Neural cell (in vitro differentiated cells): ENCODE results near the gene NFX1. TPM values are rescaled to one million over a fixed set of nuclear protein-coding genes. Genes with fewer than 3 reads are reported as not detected.

Experiments
- H2AFZ ChIP-seq: fragments of 200-600, 300-800 bp; sonication (generic), shearing (Covaris generic); 2 replicates; pipeline ENCODE4 v1.6.0; 2014; ENCODE audit warnings: low read depth, mild to moderate bottlenecking, antibody characterized with exemption, low read length, moderate library complexity
- H3F3A ChIP-seq: fragments of 200-600 bp; shearing (Covaris generic); 2 replicates; pipeline ENCODE4 v1.6.1; 2016; ENCODE audit warnings: mild to moderate bottlenecking, moderate library complexity, mixed read lengths, antibody characterized with exemption, low read length; ENCODE audit not compliant: insufficient read depth, poor library complexity, severe bottlenecking
- H3K27ac ChIP-seq: fragments of 200-600, 300-800 bp; sonication (generic), shearing (Covaris generic); 2 replicates; pipeline ENCODE4 v1.5.1; 2014; ENCODE audit warnings: mild to moderate bottlenecking, low read length, moderate library complexity
- H3K27me3 ChIP-seq: fragments of 300-800, 200-600 bp; sonication (generic), shearing (Covaris generic); 2 replicates; pipeline ENCODE4 v1.6.0; 2014; ENCODE audit warnings: mild to moderate bottlenecking, low read depth, low read length, moderate library complexity; ENCODE audit not compliant: insufficient read depth
- H3K36me3 ChIP-seq: fragments of 300-800, 200-600 bp; sonication (generic), shearing (Covaris generic); 2 replicates; pipeline ENCODE4 v1.5.1; 2014; ENCODE audit warnings: mild to moderate bottlenecking, antibody characterized with exemption, low read length, moderate library complexity; ENCODE audit not compliant: insufficient read depth
- H3K4me2 ChIP-seq: fragments of 300-800, 200-600 bp; sonication (generic), shearing (Covaris generic); 2 replicates; pipeline ENCODE4 v1.6.0; 2014; ENCODE audit warnings: mild to moderate bottlenecking, low read length
- H3K4me3 ChIP-seq: fragments of 300-800, 200-600 bp; sonication (generic), shearing (Covaris generic); 2 replicates; pipeline ENCODE4 v1.5.1; 2014; ENCODE audit warnings: mild to moderate bottlenecking, low read length, moderate library complexity
- H3K79me2 ChIP-seq: fragments of 200-600 bp; shearing (Covaris generic); replicated peaks from 2 replicates; pipeline ENCODE4 v1.6.0; 2014; ENCODE audit warnings: mild to moderate bottlenecking, low read length, moderate library complexity; ENCODE audit not compliant: insufficient read depth
- H3K9ac ChIP-seq: fragments of 300-800, 200-600 bp; sonication (generic), shearing (Covaris generic); 2 replicates; pipeline ENCODE4 v1.6.1; 2016; ENCODE audit warnings: mild to moderate bottlenecking, low read length, mixed read lengths
- H3K9me2 ChIP-seq: fragments of 200-600 bp; shearing (Covaris generic); 2 replicates; pipeline ENCODE4 v1.6.1; 2016; ENCODE audit warnings: mild to moderate bottlenecking, low read length, mixed read lengths; ENCODE audit not compliant: insufficient read depth
- H3K9me3 ChIP-seq: fragments of 200-600, 300-800 bp; sonication (generic), shearing (Covaris generic); 2 replicates; pipeline ENCODE4 v1.6.1; 2016; ENCODE audit warnings: mild to moderate bottlenecking, mixed run types, low read length, moderate library complexity, mixed read lengths
- H4K20me1 ChIP-seq: fragments of 200-600 bp; shearing (Covaris generic); 2 replicates; pipeline ENCODE4 v1.6.1; 2016; ENCODE audit warnings: mild to moderate bottlenecking, mixed run types; ENCODE audit not compliant: insufficient read depth
- CTCF ChIP-seq: fragments of 450-650 bp; IDR thresholded peaks from 2 replicates; pipeline ENCODE4 v1.5.1; 2014; ENCODE audit warnings: antibody characterized with exemption, mild to moderate bottlenecking, moderate library complexity; ENCODE audit not compliant: poor library complexity, severe bottlenecking
- EP300 ChIP-seq: fragments of 450-650 bp; conservative IDR thresholded peaks from 2 replicates; pipeline ENCODE4 v1.6.1; 2014; ENCODE audit warnings: antibody characterized with exemption, mild to moderate bottlenecking, moderate library complexity; ENCODE audit not compliant: poor library complexity, severe bottlenecking
- EZH2 ChIP-seq: fragments of 200-600, 300-800 bp; shearing (Covaris generic), sonication (generic); IDR thresholded peaks from 2 replicates; pipeline ENCODE4 v1.6.1; 2014; ENCODE audit warnings: antibody characterized with exemption, low read length, borderline replicate concordance, mild to moderate bottlenecking; ENCODE audit not compliant: insufficient read depth, poor library complexity, severe bottlenecking
- MXI1 ChIP-seq: fragments of 450-650 bp; conservative IDR thresholded peaks from 2 replicates; pipeline ENCODE4 v1.6.1; 2014; ENCODE audit warnings: antibody characterized with exemption, mild to moderate bottlenecking; ENCODE audit not compliant: poor library complexity, severe bottlenecking
- POLR2AphosphoS5 ChIP-seq: IDR thresholded peaks from 2 replicates; pipeline ENCODE4 v1.6.1; 2012
- RAD21 ChIP-seq: fragments of 450-650 bp; conservative IDR thresholded peaks from 2 replicates; pipeline ENCODE4 v1.6.1; 2014; ENCODE audit warnings: antibody characterized with exemption, mild to moderate bottlenecking, moderate library complexity
- REST ChIP-seq: IDR thresholded peaks from 2 replicates; pipeline ENCODE4 v1.6.1; 2012; ENCODE audit warnings: borderline replicate concordance
- SMC3 ChIP-seq: fragments of 450-650 bp; conservative IDR thresholded peaks from 2 replicates; pipeline ENCODE4 v1.6.1; 2014; ENCODE audit warnings: antibody characterized with exemption, mild to moderate bottlenecking, moderate library complexity; ENCODE audit not compliant: poor library complexity
- TAF1 ChIP-seq: IDR thresholded peaks from 2 replicates; pipeline ENCODE4 v1.6.1; 2012; ENCODE audit warnings: low read depth
- polyA plus RNA-seq: library from polyadenylated mRNA; depleted of rRNA; stranded (reverse); fragments of >200 nt; gene quantifications from 2 replicates; pipeline ENCODE4 v1.2.3, GENCODE V29; 2014

NFX1 gene
- polyA plus RNA-seq, 1 donor from 2014 or later: 14.7 TPM

GRCh38 chr9:33378121-33378795 lies 87.9 kb downstream of the NFX1 start:
- Histone ChIP-seq H3K27ac (no peak overlapping the region), H3K27me3 (no peaks in the 10 kb centered on the region), H3K79me2 (no peaks in the 10 kb centered on the region), H3K4me3 (no peak overlapping the region), H3K9me3 (no peaks in the 10 kb centered on the region), H4K20me1 (no peaks in the 10 kb centered on the region), H3K4me2 (no peak overlapping the region), H2AFZ (no peak overlapping the region), H3K9ac (no peak overlapping the region), H3K36me3 (no peaks in the 10 kb centered on the region), H3K9me2 (no peaks in the 10 kb centered on the region), H3F3A (no peaks in the 10 kb centered on the region)
- TF ChIP-seq SMC3 (no peak), REST (no peak), EZH2 (no peak), EP300 (no peak), CTCF (no peak), TAF1 (no peak), POLR2AphosphoS5 (no peak), MXI1 (no peak), RAD21 (no peak)

GRCh38 chr9:33379666-33380389 lies 89.5 kb downstream of the NFX1 start:
- Histone ChIP-seq H3K9me2 (no peaks in the 10 kb centered on the region), H3K9me3 (no peaks in the 10 kb centered on the region), H3K27ac (no peak overlapping the region), H3K79me2 (no peaks in the 10 kb centered on the region), H3K4me2 (no peak overlapping the region), H3K27me3 (no peaks in the 10 kb centered on the region), H3K9ac (no peak overlapping the region), H4K20me1 (no peaks in the 10 kb centered on the region), H3K36me3 (no peaks in the 10 kb centered on the region), H2AFZ (no peak overlapping the region), H3F3A (no peaks in the 10 kb centered on the region), H3K4me3 (no peak overlapping the region)
- TF ChIP-seq REST: no peak
- no peak for TF ChIP-seq TAF1
- TF ChIP-seq POLR2AphosphoS5: no peak
- TF ChIP-seq SMC3: no peak
- no peak for TF ChIP-seq EZH2
- no peak for TF ChIP-seq CTCF
- TF ChIP-seq MXI1: no peak
- TF ChIP-seq EP300: no peak
- no peak for TF ChIP-seq RAD21
